ENCODE data around the gene OR5AU1.

GRCh38 chr14:21163871-21164291 lies 8.0 kb upstream of the OR5AU1 start:
- TF ChIP-seq CTCF (IDR thresholded peaks at IDR 0.05), result no peak
- TF ChIP-seq POLR2A (IDR thresholded peaks at IDR 0.05), result no peak

Measured in uterus (tissue), 2 donors.